ENCODE data around the gene SPTY2D1. TPM values are rescaled to one million over a fixed set of nuclear protein-coding genes. Genes with fewer than 3 reads are reported as not detected.

The SPTY2D1 gene
- total and polyA plus RNA-seq, 2 experiments from 2014 or later = 5.9 to 14.1 TPM

- TF ChIP-seq ZNF462 (CRISPR knock-in tag; IDR thresholded peaks at IDR 0.05) = no peak
Observed at GRCh38 chr11:18618342-18619025, 15.7 kb downstream of the SPTY2D1 start (continued).

GRCh38 chr11:18617688-18618341 lies 16.3 kb downstream of the SPTY2D1 start:
- ATAC-seq (no peak), DNase-seq (ENCODE audit: low spot score) (no peak)
- Histone ChIP-seq H3K36me3 (ENCODE audit: insufficient read depth) (peaks cover 3% of the 10 kb centered on the region; the same call in 1 of the 2 replicates), H3K27ac (ENCODE audit: low read depth) (no peak overlapping the region), H3K27me3 (ENCODE audit: insufficient read depth) (no peaks in the 10 kb centered on the region), H3K4me2 (no peak overlapping the region), H2AFZ (no peak overlapping the region), H3F3A (replicated peaks; ENCODE audit: low read depth) (no peaks in the 10 kb centered on the region), H3K4me3 (no peak overlapping the region), H3K79me2 (replicated peaks; ENCODE audit: insufficient read depth) (peaks cover 60% of the 10 kb centered on the region), H3K9me2 (ENCODE audit: insufficient read depth) (no peaks in the 10 kb centered on the region), H4K20me1 (replicated peaks; ENCODE audit: insufficient read depth) (peaks cover 15% of the 10 kb centered on the region), H3K4me1 (ENCODE audit: insufficient read depth) (no peaks in the 10 kb centered on the region)
- Mint-ChIP-seq H3K27me3 (ENCODE audit: insufficient read depth, low read depth, poor library complexity) (no peaks in the 10 kb centered on the region), H3K9me3 (no peaks in the 10 kb centered on the region), H3K27ac (no peak overlapping the region), H3K36me3 (ENCODE audit: low read depth) (peaks cover 16% of the 10 kb centered on the region), H3K4me3 (no peak overlapping the region), H3K4me1 (no peaks in the 10 kb centered on the region)
- no peak for TF ChIP-seq JUNB (IDR thresholded peaks at IDR 0.05; ENCODE audit: unreplicated experiment)
- TF ChIP-seq REST (IDR thresholded peaks at IDR 0.05; ENCODE audit: unreplicated experiment) = no peak
- no peak for TF ChIP-seq ZNF331 (CRISPR knock-in tag; IDR thresholded peaks at IDR 0.05; ENCODE audit: low read depth)

Data from GM23338 (cell line).